Parathyroid adenoma (tissue), 2 donors: Measurements from ENCODE around the gene PPP1R1C.
"Not testable (repeated sequence)": the region's sequence is repeated elsewhere in the genome, so short reads cannot be mapped to it uniquely, and the experiment has no call there.

Experiments
- H2AFZ ChIP-seq: fragments of 300-600 bp; sonication (generic); one replicate; pipeline ENCODE4 v1.7.0; 2017; ENCODE audit warnings: antibody characterized with exemption, mild to moderate bottlenecking
- H3K27ac ChIP-seq: fragments of 300-600 bp; sonication (generic); one replicate; pipeline ENCODE4 v1.7.0; 2017
- H3K27me3 ChIP-seq: fragments of 300-600 bp; sonication (generic); one replicate; pipeline ENCODE4 v1.7.0; 2017; ENCODE audit warnings: low read length; ENCODE audit not compliant: control insufficient read depth, insufficient read depth
- H3K36me3 ChIP-seq: fragments of 300-600 bp; sonication (generic); one replicate; pipeline ENCODE4 v1.7.0; 2017; ENCODE audit warnings: low read length; ENCODE audit not compliant: control insufficient read depth, insufficient read depth
- H3K4me1 ChIP-seq: fragments of 300-600 bp; sonication (generic); one replicate; pipeline ENCODE4 v1.7.0; 2017; ENCODE audit warnings: control low read depth
- H3K4me2 ChIP-seq: fragments of 300-600 bp; sonication (generic); one replicate; pipeline ENCODE4 v1.7.0; 2017; ENCODE audit warnings: low read length
- H3K4me3 ChIP-seq: fragments of 300-600 bp; sonication (generic); one replicate; pipeline ENCODE4 v1.7.0; 2017; ENCODE audit warnings: low read depth, low read length
- H3K79me2 ChIP-seq: fragments of 300-600 bp; sonication (generic); one replicate; pipeline ENCODE4 v1.7.0; 2017; ENCODE audit warnings: control low read depth
- H3K9ac ChIP-seq: fragments of 300-600 bp; sonication (generic); one replicate; pipeline ENCODE4 v1.7.0; 2017; ENCODE audit warnings: mild to moderate bottlenecking
- H3K9me3 ChIP-seq: fragments of 300-600 bp; sonication (generic); one replicate; pipeline ENCODE4 v1.7.0; 2017; ENCODE audit warnings: low read length; ENCODE audit not compliant: control insufficient read depth
- TF ChIP-seq, protein P1 (sequence below): fragments of 300-600 bp; sonication (generic); IDR thresholded peaks from one replicate; pipeline ENCODE4 v1.7.0; 2017; ENCODE audit warnings: antibody characterized with exemption, mild to moderate bottlenecking
- donor health status: primary hyperparathyroidism.

Gene PPP1R1C

GRCh38 chr2:182018218-182018617, 32.6 kb downstream of the PPP1R1C start:
- TF ChIP-seq, protein P1, sequence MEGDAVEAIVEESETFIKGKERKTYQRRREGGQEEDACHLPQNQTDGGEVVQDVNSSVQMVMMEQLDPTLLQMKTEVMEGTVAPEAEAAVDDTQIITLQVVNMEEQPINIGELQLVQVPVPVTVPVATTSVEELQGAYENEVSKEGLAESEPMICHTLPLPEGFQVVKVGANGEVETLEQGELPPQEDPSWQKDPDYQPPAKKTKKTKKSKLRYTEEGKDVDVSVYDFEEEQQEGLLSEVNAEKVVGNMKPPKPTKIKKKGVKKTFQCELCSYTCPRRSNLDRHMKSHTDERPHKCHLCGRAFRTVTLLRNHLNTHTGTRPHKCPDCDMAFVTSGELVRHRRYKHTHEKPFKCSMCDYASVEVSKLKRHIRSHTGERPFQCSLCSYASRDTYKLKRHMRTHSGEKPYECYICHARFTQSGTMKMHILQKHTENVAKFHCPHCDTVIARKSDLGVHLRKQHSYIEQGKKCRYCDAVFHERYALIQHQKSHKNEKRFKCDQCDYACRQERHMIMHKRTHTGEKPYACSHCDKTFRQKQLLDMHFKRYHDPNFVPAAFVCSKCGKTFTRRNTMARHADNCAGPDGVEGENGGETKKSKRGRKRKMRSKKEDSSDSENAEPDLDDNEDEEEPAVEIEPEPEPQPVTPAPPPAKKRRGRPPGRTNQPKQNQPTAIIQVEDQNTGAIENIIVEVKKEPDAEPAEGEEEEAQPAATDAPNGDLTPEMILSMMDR, result no peak
- Histone ChIP-seq H3K9ac (no peak overlapping the region), H3K27ac (no peak overlapping the region), H3K79me2 (no peaks in the 10 kb centered on the region), H3K9me3 (no peaks in the 10 kb centered on the region), H3K4me2 (no peak overlapping the region), H3K27me3 (no peaks in the 10 kb centered on the region), H3K36me3 (no peaks in the 10 kb centered on the region), H3K4me3 (no peak overlapping the region), H3K4me1 (no peaks in the 10 kb centered on the region), H2AFZ (no peak overlapping the region)

DNA sequence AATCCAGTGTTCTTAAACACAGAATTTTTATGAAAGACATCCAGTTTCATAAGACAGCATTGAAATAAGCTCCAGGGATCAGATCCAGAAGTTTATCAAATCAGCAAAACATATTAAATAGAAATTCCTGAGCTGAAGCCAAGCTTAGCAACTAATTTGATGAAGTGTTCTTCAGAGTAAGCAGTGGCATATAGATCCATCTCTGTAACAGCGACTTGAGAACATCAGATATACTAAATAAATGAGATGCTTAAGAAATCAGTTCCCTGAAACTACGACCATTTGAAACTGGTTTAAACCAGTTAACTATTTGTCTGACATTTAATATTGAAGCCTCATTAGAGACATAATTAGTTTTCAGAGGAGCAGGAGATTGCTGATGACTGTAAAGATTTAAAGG, 34.1 kb downstream of the PPP1R1C start:
- Histone ChIP-seq H3K27ac (no peak overlapping the region), H2AFZ (no peak overlapping the region), H3K36me3 (no peaks in the 10 kb centered on the region), H3K4me1 (no peaks in the 10 kb centered on the region), H3K27me3 (no peaks in the 10 kb centered on the region), H3K4me2 (no peak overlapping the region), H3K4me3 (no peak overlapping the region), H3K79me2 (no peaks in the 10 kb centered on the region), H3K9ac (no peak overlapping the region), H3K9me3 (no peaks in the 10 kb centered on the region)
- TF ChIP-seq, protein P1, result no peak

- TF ChIP-seq, protein P1, result no peak
- no peak overlapping the region for H3K4me2 ChIP-seq
Observed at GRCh38 chr2:182020286-182021070, 34.8 kb downstream of the PPP1R1C start.

GRCh38 chr2:182023235-182023634, 37.6 kb downstream of the PPP1R1C start:
- H2AFZ ChIP-seq, result no peak overlapping the region
- no peaks in the 10 kb centered on the region for H3K9me3 ChIP-seq
- TF ChIP-seq, protein P1, result no peak
- H3K4me2 ChIP-seq, result no peak overlapping the region
- no peak overlapping the region for H3K27ac ChIP-seq
- no peaks in the 10 kb centered on the region for H3K4me1 ChIP-seq
- H3K9ac ChIP-seq, result no peak overlapping the region
- no peaks in the 10 kb centered on the region for H3K79me2 ChIP-seq
- H3K27me3 ChIP-seq, result no peaks in the 10 kb centered on the region
- no peak overlapping the region for H3K4me3 ChIP-seq
- no peaks in the 10 kb centered on the region for H3K36me3 ChIP-seq

More at GRCh38 chr2:182020286-182021070, 34.8 kb downstream of the PPP1R1C start:
- no peak overlapping the region for H2AFZ ChIP-seq
- H3K79me2 ChIP-seq, result no peaks in the 10 kb centered on the region
- no peaks in the 10 kb centered on the region for H3K4me1 ChIP-seq
- no peak overlapping the region for H3K4me3 ChIP-seq
- no peaks in the 10 kb centered on the region for H3K36me3 ChIP-seq
- H3K9ac ChIP-seq, result no peak overlapping the region
- no peak overlapping the region for H3K27ac ChIP-seq
- no peaks in the 10 kb centered on the region for H3K9me3 ChIP-seq
- no peaks in the 10 kb centered on the region for H3K27me3 ChIP-seq

GRCh38 chr2:182030875-182031274, 45.2 kb downstream of the PPP1R1C start:
- not testable (repeated sequence) for H3K9me3 ChIP-seq, H3K4me3 ChIP-seq, H3K4me2 ChIP-seq, H3K27me3 ChIP-seq, H3K27ac ChIP-seq, H3K36me3 ChIP-seq, H3K79me2 ChIP-seq, H3K9ac ChIP-seq, H3K4me1 ChIP-seq, H2AFZ ChIP-seq
